Esophagus muscularis mucosa (tissue), 4 donors: ENCODE measurements around the gene KCNJ6. TPM values are rescaled to one million over a fixed set of nuclear protein-coding genes. Genes with fewer than 3 reads are reported as not detected.
A peak's percentile ranks its signal among the peaks of the same experiment; 100 is the strongest.

Experiments used
- DNase-seq: peaks from one replicate; pipeline ENCODE4 v3.0.0-alpha.2; 2017; ENCODE audit errors: extremely low spot score
- H3K27ac ChIP-seq, 4 donors: fragments of 200-600 bp; sonication (generic); replicated peaks in 1 of 4; 1 replicate in 3 of 4; 2 replicates in 1 of 4; pipeline ENCODE4 v1.5.1; 2016 to 2019; ENCODE audit warnings: mild to moderate bottlenecking in 1 of 4
- H3K27me3 ChIP-seq, 4 donors: fragments of 200-600 bp; sonication (generic); one replicate each; pipeline versions ENCODE4 v1.5.1 to v1.6.0; 2016 to 2019
- H3K36me3 ChIP-seq, 4 donors: fragments of 200-600 bp; sonication (generic); one replicate each; pipeline ENCODE4 v1.5.1; 2016 to 2019
- H3K4me1 ChIP-seq, 4 donors: fragments of 200-600 bp; sonication (generic); one replicate each; pipeline ENCODE4 v1.5.1; 2016 to 2019
- H3K4me3 ChIP-seq, 4 donors: fragments of 200-600 bp; sonication (generic); 1 replicate in 2 of 4; 2 replicates in 2 of 4; pipeline ENCODE4 v1.5.1; 2016 to 2019; ENCODE audit warnings: mild to moderate bottlenecking in 4 of 4, moderate library complexity in 1 of 4
- H3K9me3 ChIP-seq, 4 donors: fragments of 200-600 bp; sonication (generic); 1 replicate in 3 of 4; 2 replicates in 1 of 4; pipeline ENCODE4 v1.5.1; 2016 to 2019
- CTCF ChIP-seq, 3 experiments: fragments of 200-600 bp in 2 of 3; fragments of 450-650 bp in 1 of 3; sonication (generic) in 2 of 3; IDR thresholded peaks; one replicate each; pipeline ENCODE4 v1.5.1; 2017 to 2019; ENCODE audit warnings: antibody characterized with exemption in 3 of 3, mild to moderate bottlenecking in 2 of 3, moderate library complexity in 1 of 3
- EP300 ChIP-seq: sonication (generic); formaldehyde crosslinking; IDR thresholded peaks from one replicate; pipeline ENCODE4 v1.6.1; 2017; ENCODE audit warnings: antibody characterized with exemption
- POLR2A ChIP-seq: fragments of 450-650 bp; IDR thresholded peaks from one replicate; pipeline ENCODE4 v1.6.1; 2017; ENCODE audit warnings: antibody characterized with exemption, moderate library complexity, mild to moderate bottlenecking, low read depth
- POLR2AphosphoS5 ChIP-seq, 2 donors: sonication (generic); formaldehyde crosslinking; IDR thresholded peaks; one replicate each; pipeline ENCODE4 v1.6.1; 2017; ENCODE audit warnings: antibody characterized with exemption in 2 of 2
- WGBS: methylation state at CpG from one replicate; pipeline ENCODE4 v1.1.5; 2018; 5-methylcytosine and 5-hydroxymethylcytosine counted together
- intact Hi-C: fragments of 100-400 bp; cut with DNase I; formaldehyde crosslinking; loops from one replicate; pipeline ENCODE4 v1.15.1; 2023
- total RNA-seq, 4 donors: library from RNA; depleted of rRNA; stranded (reverse); fragments of >200 nt; gene quantifications; one replicate each; pipeline versions ENCODE4 v1.1.0 to v1.2.1, GENCODE V29; 2016

KCNJ6 gene
- total RNA-seq, 4 donors from 2014 or later: under 0.01 TPM; not detected in 2

GRCh38 chr21:37908691-37909090, 7.6 kb downstream of the KCNJ6 start:
- H3K36me3 ChIP-seq: no peaks in the 10 kb centered on the region
- no peaks in the 10 kb centered on the region for H3K4me1 ChIP-seq
- no peak overlapping the region for H3K27ac ChIP-seq
- TF ChIP-seq CTCF (IDR thresholded peaks at IDR 0.05) (no peak), POLR2A (no peak), POLR2AphosphoS5 (IDR thresholded peaks at IDR 0.05) (no peak), EP300 (no peak)
- peak; percentile 31 for DNase-seq
- no peaks in the 10 kb centered on the region for H3K9me3 ChIP-seq
- WGBS: 83% methylated on average over 2 of the region's 2 CpGs
- H3K4me3 ChIP-seq: no peak overlapping the region
- peaks cover 0 to 40% (median 0%) of the 10 kb centered on the region in 4 donors for H3K27me3 ChIP-seq
- intact Hi-C loops: no loop called here

- no peak overlapping the region for H3K27ac ChIP-seq
- 76% methylated on average over 4 of the region's 4 CpGs for WGBS
- no peaks in the 10 kb centered on the region for H3K36me3 ChIP-seq
- H3K9me3 ChIP-seq: no peaks in the 10 kb centered on the region
- no peak for TF ChIP-seq CTCF (IDR thresholded peaks at IDR 0.05)
- H3K4me1 ChIP-seq: no peaks in the 10 kb centered on the region
- intact Hi-C loops: no loop called here
- peaks cover 0 to 23% (median 0%) of the 10 kb centered on the region in 4 donors for H3K27me3 ChIP-seq
- H3K4me3 ChIP-seq: no peak overlapping the region
- peak; percentile 26 for DNase-seq
Measured at GRCh38 chr21:37907076-37907475, 9.2 kb downstream of the KCNJ6 start.

GRCh38 chr21:37905291-37905690, 11.0 kb downstream of the KCNJ6 start:
- intact Hi-C loops: no loop called here
- TF ChIP-seq POLR2A (no peak), POLR2AphosphoS5 (IDR thresholded peaks at IDR 0.05) (no peak), CTCF (IDR thresholded peaks at IDR 0.05) (no peak), EP300 (no peak)
- WGBS: 90% methylated on average over 5 of the region's 5 CpGs

GRCh38 chr21:37904856-37905255, 11.4 kb downstream of the KCNJ6 start:
- no peak for DNase-seq
- H3K27ac ChIP-seq: no peak overlapping the region
- H3K9me3 ChIP-seq: no peaks in the 10 kb centered on the region
- intact Hi-C loops: no loop called here
- H3K4me3 ChIP-seq: no peak overlapping the region
- H3K36me3 ChIP-seq: no peaks in the 10 kb centered on the region
- H3K4me1 ChIP-seq: no peaks in the 10 kb centered on the region
- TF ChIP-seq CTCF (IDR thresholded peaks at IDR 0.05) (no peak), EP300 (no peak), POLR2A (no peak), POLR2AphosphoS5 (IDR thresholded peaks at IDR 0.05) (no peak)
- peaks cover 0 to 12% (median 0%) of the 10 kb centered on the region in 4 donors for H3K27me3 ChIP-seq
- 41% methylated on average over 4 of the region's 4 CpGs for WGBS

More at GRCh38 chr21:37905291-37905690, 11.0 kb downstream of the KCNJ6 start:
- DNase-seq: no peak
- Histone ChIP-seq H3K27me3 (peaks cover 0 to 13% (median 0%) of the 10 kb centered on the region in 4 donors), H3K9me3 (no peaks in the 10 kb centered on the region), H3K27ac (no peak overlapping the region), H3K36me3 (no peaks in the 10 kb centered on the region), H3K4me1 (no peaks in the 10 kb centered on the region), H3K4me3 (no peak overlapping the region)

GRCh38 chr21:37903396-37903795, 12.9 kb downstream of the KCNJ6 start:
- intact Hi-C loops: no loop called here
- no peak for DNase-seq
- H3K9me3 ChIP-seq: no peaks in the 10 kb centered on the region
- no peak overlapping the region for H3K27ac ChIP-seq
- no peaks in the 10 kb centered on the region for H3K4me1 ChIP-seq
- H3K36me3 ChIP-seq: no peaks in the 10 kb centered on the region
- peaks cover 0 to 5% (median 0%) of the 10 kb centered on the region in 4 donors for H3K27me3 ChIP-seq
- TF ChIP-seq EP300 (no peak), POLR2AphosphoS5 (IDR thresholded peaks at IDR 0.05) (no peak), POLR2A (no peak), CTCF (IDR thresholded peaks at IDR 0.05) (no peak)
- WGBS: 82% methylated on average over 2 of the region's 2 CpGs
- no peak overlapping the region for H3K4me3 ChIP-seq
